Vagina (tissue), 2 donors: ENCODE results near the gene CST6.

Experiments used
- CTCF ChIP-seq, 3 experiments: fragments of 450-650 bp in 2 of 3; fragments of 200-600 bp in 1 of 3; sonication (generic) in 1 of 3; IDR thresholded peaks; one replicate each; pipeline ENCODE4 v1.5.1; 2017 to 2019; ENCODE audit warnings: antibody characterized with exemption in 3 of 3, mild to moderate bottlenecking in 2 of 3, moderate library complexity in 2 of 3
- POLR2AphosphoS5 ChIP-seq, 2 donors: sonication (generic); formaldehyde crosslinking; IDR thresholded peaks; one replicate each; pipeline ENCODE4 v1.9.0; 2017; ENCODE audit warnings: antibody characterized with exemption in 2 of 2, mild to moderate bottlenecking in 2 of 2, low read depth in 1 of 2; ENCODE audit not compliant: insufficient read depth in 1 of 2

- TF ChIP-seq POLR2AphosphoS5 (IDR thresholded peaks at IDR 0.05; ENCODE audit: insufficient read depth in 1 of 2, low read depth in 1 of 2) (no peak), CTCF (IDR thresholded peaks at IDR 0.05) (no peak)
Observed at GRCh38 chr11:66015936-66016792, 4.4 kb downstream of the CST6 start.
